Erythroblast (primary cell): ENCODE data around the gene TIMM17A.

Experiments
- GATA1 ChIP-seq: IDR thresholded peaks from 2 replicates; pipeline ENCODE4 v1.6.1; 2011; ENCODE audit warnings: low read depth, mild to moderate bottlenecking, control low read depth, low read length, moderate library complexity
- POLR2A ChIP-seq: IDR thresholded peaks from 2 replicates; pipeline ENCODE4 v1.6.1; 2011; ENCODE audit warnings: mild to moderate bottlenecking, low read length

DNA sequence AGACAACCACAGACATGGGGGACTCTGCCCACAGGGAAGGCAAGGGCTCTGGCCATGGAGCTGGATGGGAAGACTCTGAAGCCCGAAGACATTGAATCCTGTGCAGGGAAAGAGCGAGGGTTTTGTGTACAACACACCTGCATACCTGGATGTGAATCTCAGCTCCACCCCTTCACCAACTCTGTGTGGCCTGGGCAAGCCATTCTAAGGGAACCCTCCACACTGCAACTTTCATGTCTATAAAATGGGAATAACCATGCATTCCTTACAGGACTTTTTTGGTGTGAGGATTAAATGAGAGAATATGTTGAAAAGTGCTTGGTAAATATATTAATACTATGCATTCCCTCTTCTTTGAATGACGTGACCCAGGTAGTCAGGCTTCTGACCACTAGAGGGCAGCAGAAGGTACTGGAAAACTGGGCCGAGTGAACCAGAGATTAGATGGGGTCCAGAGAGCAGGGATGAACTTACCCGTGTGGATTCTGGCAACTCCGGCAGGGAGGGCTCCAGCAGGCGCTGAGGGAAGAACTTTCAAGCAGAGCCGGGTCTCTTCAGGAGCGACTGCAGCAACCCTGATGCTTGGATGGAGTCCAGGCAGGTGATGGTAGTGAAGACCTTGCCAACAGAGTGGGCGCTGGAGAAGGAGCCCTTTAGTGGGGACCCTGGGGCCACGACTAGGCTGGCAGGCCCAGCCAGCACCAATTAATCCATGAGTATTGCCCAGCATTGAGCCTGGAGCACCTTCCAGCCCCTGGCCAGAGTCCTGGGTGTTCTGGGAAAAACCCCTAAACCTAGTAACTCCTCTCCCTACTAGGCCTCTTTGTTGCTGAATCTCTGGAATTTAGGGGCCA is 54.2 kb downstream of the TIMM17A start:
- TF ChIP-seq POLR2A (no peak), GATA1 (no peak)
